HCT116 (cell line): ENCODE measurements around the gene ZNF536.

Experiments used
- ATF3 ChIP-seq: IDR thresholded peaks from 2 replicates; pipeline ENCODE4 v1.6.1; 2012
- CEBPB ChIP-seq: IDR thresholded peaks from 2 replicates; pipeline ENCODE4 v1.6.1; 2012; ENCODE audit warnings: low read depth
- EGR1 ChIP-seq: IDR thresholded peaks from 2 replicates; pipeline ENCODE4 v1.6.1; 2012; ENCODE audit warnings: low read depth
- EZH2 ChIP-seq: fragments of 200-600 bp; sonication (generic); IDR thresholded peaks from 2 replicates; pipeline ENCODE4 v1.6.1; 2017; ENCODE audit warnings: antibody characterized with exemption, mixed run types
- EZH2phosphoT487 ChIP-seq: fragments of 200-600 bp; IDR thresholded peaks from 2 replicates; pipeline ENCODE4 v1.6.1; 2018; ENCODE audit warnings: antibody characterized with exemption, borderline replicate concordance
- JUND ChIP-seq: IDR thresholded peaks from 2 replicates; pipeline ENCODE4 v1.6.1; 2012
- MAX ChIP-seq: IDR thresholded peaks from 2 replicates; pipeline ENCODE4 v1.6.1; 2012
- POLR2A ChIP-seq: IDR thresholded peaks from 2 replicates; pipeline ENCODE4 v1.7.0; 2011; ENCODE audit warnings: borderline replicate concordance; ENCODE audit not compliant: insufficient read depth, insufficient read length; ENCODE audit errors: extremely low read depth
- SP1 ChIP-seq: IDR thresholded peaks from 2 replicates; pipeline ENCODE4 v1.6.1; 2012; ENCODE audit warnings: low read depth
- TCF7L2 ChIP-seq: IDR thresholded peaks from 2 replicates; pipeline ENCODE4 v1.7.0; 2011; ENCODE audit warnings: borderline replicate concordance, inconsistent platforms; ENCODE audit not compliant: insufficient read depth, insufficient read length; ENCODE audit errors: extremely low read depth
- ZFX ChIP-seq: fragments of 450-650 bp; IDR thresholded peaks from 2 replicates; pipeline ENCODE4 v1.6.1; 2017
- TF ChIP-seq, protein P1 (sequence below), 3 experiments: fragments of 200-600 bp in 1 of 3; sonication (generic) in 1 of 3; IDR thresholded peaks in 2 of 3; conservative IDR thresholded peaks in 1 of 3; 2 replicates each; pipeline ENCODE4 v1.5.1; 2012 to 2017; ENCODE audit warnings: low read depth in 2 of 3, low read length in 2 of 3, antibody characterized with exemption in 1 of 3, borderline replicate concordance in 1 of 3, control low read depth in 1 of 3, mild to moderate bottlenecking in 1 of 3, mixed read lengths in 1 of 3, mixed run types in 1 of 3, moderate library complexity in 1 of 3; ENCODE audit not compliant: insufficient read depth in 1 of 3
- TF ChIP-seq, protein P2 (sequence below): IDR thresholded peaks from 2 replicates; pipeline ENCODE4 v1.6.1; 2012; ENCODE audit warnings: low read depth

- TF ChIP-seq, protein P1, sequence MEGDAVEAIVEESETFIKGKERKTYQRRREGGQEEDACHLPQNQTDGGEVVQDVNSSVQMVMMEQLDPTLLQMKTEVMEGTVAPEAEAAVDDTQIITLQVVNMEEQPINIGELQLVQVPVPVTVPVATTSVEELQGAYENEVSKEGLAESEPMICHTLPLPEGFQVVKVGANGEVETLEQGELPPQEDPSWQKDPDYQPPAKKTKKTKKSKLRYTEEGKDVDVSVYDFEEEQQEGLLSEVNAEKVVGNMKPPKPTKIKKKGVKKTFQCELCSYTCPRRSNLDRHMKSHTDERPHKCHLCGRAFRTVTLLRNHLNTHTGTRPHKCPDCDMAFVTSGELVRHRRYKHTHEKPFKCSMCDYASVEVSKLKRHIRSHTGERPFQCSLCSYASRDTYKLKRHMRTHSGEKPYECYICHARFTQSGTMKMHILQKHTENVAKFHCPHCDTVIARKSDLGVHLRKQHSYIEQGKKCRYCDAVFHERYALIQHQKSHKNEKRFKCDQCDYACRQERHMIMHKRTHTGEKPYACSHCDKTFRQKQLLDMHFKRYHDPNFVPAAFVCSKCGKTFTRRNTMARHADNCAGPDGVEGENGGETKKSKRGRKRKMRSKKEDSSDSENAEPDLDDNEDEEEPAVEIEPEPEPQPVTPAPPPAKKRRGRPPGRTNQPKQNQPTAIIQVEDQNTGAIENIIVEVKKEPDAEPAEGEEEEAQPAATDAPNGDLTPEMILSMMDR (IDR thresholded peaks at IDR 0.05 in 2 of 3, conservative IDR thresholded peaks at IDR 0.05 in 1 of 3; ENCODE audit: borderline replicate concordance in 1 of 3, insufficient read depth in 1 of 3, low read depth in 2 of 3, low read length in 2 of 3) = no peak
- TF ChIP-seq SP1 (no peak), POLR2A (no peak), CEBPB (no peak), EZH2phosphoT487 (no peak), MAX (no peak), EZH2 (no peak), JUND (no peak), ATF3 (no peak), EGR1 (no peak), ZFX (no peak), TCF7L2 (no peak)
- TF ChIP-seq, protein P2, sequence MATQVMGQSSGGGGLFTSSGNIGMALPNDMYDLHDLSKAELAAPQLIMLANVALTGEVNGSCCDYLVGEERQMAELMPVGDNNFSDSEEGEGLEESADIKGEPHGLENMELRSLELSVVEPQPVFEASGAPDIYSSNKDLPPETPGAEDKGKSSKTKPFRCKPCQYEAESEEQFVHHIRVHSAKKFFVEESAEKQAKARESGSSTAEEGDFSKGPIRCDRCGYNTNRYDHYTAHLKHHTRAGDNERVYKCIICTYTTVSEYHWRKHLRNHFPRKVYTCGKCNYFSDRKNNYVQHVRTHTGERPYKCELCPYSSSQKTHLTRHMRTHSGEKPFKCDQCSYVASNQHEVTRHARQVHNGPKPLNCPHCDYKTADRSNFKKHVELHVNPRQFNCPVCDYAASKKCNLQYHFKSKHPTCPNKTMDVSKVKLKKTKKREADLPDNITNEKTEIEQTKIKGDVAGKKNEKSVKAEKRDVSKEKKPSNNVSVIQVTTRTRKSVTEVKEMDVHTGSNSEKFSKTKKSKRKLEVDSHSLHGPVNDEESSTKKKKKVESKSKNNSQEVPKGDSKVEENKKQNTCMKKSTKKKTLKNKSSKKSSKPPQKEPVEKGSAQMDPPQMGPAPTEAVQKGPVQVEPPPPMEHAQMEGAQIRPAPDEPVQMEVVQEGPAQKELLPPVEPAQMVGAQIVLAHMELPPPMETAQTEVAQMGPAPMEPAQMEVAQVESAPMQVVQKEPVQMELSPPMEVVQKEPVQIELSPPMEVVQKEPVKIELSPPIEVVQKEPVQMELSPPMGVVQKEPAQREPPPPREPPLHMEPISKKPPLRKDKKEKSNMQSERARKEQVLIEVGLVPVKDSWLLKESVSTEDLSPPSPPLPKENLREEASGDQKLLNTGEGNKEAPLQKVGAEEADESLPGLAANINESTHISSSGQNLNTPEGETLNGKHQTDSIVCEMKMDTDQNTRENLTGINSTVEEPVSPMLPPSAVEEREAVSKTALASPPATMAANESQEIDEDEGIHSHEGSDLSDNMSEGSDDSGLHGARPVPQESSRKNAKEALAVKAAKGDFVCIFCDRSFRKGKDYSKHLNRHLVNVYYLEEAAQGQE = no peak
These were observed 30.5 kb upstream of the ZNF536 start for GRCh38 chr19:30341611-30342201.
